Hypothalamus (tissue), 51 donors: ENCODE measurements around the gene SNX1.
"Not testable (repeated sequence)": the region's sequence is repeated elsewhere in the genome, so short reads cannot be mapped to it uniquely, and the experiment has no call there.

Experiments used
- DNase-seq, 51 donors: peaks; one replicate each; lab custom pipeline; 2025; lab: John Stamatoyannopoulos, UW

The SNX1 gene

DNA sequence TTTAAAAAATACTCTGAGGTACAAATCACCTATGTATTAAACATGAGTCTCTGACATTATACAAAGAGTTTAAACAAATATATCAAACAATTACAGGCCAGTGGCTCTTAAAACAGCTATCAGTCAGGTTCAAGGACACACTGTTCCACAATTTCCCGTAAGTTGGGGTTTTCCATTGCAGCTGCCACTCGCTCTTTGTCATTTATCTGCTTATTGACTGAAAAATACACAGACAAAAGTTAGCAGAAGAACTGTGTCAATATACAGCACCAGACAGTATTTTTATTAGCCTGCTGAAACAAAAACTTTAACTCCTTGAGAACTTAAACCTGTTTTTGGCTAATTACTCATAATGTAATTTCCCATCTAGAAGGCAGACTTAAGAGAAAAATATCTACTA is 23.0 kb upstream of the SNX1 start:
- DNase-seq = no peak

DNA sequence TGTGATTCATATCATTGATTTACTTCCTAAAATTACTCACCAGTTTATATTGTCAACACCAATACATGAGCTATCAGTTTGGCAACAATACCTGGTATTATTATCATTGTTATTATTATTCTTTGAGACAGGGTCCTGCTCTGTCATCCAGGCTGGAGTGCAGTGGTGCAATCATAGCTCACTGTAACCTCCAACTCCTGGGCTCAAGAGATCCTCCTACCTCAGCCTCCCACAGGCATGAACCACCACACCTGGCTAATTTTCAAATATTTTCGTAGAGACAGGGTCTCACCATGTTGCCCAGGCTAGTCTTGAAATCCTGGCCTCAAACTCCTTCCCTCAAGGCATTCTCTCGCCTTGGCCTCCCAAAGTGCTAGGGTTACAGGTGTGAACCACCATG is 22.3 kb upstream of the SNX1 start:
- not testable (repeated sequence) for DNase-seq

DNA sequence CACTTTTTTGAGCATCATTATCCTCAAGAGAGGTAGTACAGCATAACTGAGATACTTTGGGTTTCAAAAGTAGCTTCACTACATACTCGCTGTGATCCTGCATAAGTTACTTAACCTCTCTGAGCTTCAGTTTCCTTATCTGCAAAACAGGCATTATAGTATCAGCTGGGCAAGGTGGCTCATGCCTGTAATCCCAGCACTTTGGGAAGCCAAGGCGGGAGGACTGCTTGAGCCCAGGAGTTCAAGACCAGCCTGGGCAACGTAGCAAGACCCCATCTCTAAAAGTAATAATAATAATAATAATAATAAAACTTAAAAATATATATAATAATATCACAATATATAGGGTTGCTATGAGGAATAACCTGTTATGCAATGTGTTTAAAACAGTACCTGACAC is 13.0 kb upstream of the SNX1 start:
- no peak for DNase-seq

DNA sequence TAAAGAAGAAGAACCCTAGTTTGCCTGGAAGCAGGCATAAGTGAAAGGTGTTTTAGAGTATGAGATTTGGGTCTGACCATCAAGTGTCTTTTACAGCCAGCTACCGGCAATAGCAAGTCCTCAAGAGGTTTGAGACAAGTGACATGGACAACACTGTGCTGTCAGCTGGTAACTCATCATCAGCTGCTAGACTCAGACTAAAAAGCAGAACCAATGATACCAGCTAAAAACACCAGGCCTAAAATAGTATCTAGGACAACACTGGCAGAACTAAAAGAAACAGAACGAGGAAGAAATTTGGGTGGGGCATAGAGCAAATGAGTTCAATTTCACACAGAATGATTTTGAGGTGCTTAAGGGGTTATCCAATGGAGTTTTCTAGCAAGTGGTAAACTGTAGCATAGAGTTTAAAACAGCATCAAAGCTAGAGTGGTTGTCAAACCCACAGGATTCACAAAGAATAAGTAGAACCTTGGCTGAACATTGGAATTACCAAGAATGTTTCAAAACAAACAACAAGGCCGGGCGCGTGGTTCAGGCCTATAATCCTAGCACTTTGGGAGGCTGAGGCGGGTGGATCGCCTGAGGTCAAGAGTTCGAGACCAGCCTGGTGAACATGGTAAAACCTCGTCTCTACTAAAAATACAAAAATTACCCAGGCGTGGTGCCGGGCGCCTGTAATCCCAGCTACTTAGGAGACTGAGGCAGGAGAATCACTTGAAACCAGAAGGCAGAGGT is 6.1 kb upstream of the SNX1 start:
- no peak for DNase-seq

DNA sequence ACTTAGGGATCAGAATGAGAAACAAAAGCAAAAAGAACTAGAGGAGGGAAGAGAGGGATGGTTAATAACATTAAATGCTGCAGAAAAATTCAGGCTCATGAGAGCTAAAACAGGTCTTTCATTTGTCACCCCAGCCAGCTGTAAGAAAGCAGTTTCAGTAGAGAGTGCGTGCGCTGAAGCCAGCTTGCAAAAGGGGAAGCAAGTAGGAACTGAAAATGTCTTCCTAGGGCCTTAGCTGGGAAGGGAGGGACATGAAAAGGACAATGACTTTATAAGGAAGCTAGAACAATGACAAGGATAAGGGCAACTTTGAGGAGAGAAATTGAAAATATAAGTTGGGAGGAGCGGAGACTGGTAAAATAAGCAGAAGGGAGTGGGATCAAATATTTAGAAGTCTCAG is 5.3 kb upstream of the SNX1 start:
- DNase-seq = peak in 1 of 51 donors; percentile 5

DNA sequence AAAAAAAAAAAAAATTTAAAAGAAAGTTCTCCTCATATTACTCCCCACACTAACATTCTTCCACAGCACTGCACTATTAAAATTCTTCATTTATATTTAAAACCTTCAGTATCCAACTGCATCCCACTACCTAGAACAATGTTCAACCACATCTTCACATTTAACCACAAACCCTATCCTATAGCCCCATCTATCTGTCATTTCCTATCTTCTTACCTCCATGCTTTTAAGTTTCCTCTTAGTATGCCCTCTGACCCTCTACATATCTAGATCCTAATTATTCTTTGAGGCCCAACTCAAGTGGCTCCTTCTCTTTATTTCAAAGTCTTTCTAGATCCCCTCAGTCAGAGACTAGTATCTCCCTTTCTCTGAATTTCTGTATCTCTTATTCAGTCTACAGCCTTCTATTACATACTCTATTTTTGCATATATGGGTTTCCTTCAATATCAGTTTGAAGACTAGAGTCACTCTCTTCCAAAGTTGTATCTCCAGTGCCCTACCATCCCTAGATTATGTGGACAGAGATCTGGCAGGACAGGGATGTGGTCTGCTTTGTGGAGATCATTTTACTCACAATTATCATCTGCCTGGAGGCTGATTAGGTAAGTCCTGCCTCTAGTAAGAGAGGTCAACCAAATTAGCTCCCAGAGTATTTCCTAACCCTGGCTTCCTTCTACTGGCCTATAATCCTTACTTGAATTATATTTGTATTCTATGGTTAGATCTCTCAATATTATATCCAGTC is 3.5 kb upstream of the SNX1 start:
- DNase-seq = no peak

DNA sequence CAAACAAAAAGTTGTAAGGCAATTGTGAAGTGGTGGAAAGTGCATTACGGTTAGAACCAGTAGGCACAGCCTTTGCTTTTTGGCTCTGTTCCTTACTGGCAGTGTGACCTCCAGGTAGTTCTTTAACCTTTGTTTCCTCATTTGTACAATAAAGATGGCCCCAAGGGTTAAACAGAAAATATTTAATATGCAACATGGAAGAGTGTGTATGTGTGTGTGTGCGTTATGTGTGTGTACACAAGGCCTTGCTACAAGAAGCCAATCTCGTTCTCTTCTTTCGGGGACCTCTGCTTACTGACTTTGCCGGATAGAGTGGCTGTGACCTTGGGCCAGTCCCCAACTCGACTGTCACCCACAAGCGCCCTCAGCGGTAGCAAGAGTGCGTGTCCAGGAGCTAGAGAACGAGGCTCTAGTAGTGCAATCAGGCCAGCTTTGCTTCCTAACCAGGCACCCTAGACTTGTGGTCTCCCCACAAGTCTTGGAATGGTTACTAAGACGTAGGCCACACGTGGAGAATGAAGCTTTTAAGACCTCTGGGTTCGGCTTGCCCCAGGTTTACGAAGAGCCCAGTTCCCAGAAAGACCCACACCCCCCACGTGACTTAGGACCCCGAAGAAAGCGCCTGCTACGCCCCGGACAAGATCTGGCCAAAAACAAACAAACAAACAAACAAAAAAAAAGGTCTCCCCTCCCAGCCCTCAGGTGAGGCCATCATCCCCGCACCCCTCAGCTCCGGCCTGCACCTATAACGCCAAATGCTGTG is 2.7 kb upstream of the SNX1 start:
- DNase-seq = peak in 11 of 51 donors; percentile 12 to 58 (median 37)

DNA sequence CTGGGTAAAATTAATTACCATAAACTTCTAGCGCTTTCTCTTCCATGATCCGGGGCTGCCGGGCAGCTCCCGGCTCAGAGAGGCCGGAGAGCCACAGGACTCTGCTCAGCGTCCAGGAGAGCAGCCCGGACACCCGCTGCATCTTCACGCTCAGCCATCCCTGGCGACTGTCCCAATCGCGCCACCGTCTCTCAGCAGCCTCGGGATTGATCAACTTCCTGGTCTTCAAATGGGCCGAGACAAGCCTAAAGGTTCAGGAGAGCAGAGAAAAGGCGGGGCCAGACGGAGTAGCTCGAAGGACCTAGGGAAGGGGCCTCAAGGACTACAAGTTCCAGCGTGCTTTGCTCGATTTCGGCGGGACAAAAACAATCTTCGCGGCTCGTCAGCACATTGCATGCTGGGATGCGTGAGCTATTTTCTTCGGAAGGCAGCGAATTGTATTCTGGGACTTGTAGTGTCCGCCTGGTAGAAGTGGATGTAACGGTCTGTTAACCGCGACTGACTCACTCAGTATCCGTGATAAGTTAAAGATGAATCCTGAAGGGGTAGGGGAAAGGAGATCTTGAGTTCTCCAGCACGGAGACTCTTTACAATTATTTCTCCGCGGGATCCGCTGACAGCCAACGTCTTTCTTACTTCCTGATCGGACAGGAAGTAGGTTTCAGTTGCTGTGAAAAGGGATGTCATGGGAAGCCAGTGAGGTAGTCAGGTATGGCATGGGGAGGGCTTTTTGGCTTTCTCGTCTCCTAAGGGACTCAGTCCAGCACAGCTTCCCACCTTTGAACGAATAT is 2.0 kb upstream of the SNX1 start, which contains the start of gene CIAO2A:
Gene CIAO2A, minus strand, starts transcription at position 212 of the 791 bp plus-strand sequence. Its CDS starts 70 bp downstream, at position 142.
- peak; percentile 61 to 97 (median 90) for DNase-seq

DNA sequence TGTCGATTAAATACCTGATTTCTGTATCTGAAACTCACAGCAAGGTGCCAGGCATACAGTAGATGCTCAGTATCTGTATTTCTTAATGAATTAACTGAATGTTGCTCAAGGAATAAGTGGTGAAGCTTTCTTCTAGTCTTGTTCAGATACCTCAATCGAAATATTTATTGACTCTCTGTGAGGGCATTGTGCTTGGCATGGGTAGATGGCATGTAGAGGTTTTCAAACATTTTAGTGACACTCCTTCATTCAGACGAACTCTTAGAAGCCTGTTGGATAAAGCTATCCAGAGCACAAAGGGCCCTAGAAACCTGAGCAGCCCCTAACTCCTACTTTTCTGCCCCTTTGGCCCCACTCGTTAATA is 369 bp upstream of the SNX1 start:
- no peak for DNase-seq

DNA sequence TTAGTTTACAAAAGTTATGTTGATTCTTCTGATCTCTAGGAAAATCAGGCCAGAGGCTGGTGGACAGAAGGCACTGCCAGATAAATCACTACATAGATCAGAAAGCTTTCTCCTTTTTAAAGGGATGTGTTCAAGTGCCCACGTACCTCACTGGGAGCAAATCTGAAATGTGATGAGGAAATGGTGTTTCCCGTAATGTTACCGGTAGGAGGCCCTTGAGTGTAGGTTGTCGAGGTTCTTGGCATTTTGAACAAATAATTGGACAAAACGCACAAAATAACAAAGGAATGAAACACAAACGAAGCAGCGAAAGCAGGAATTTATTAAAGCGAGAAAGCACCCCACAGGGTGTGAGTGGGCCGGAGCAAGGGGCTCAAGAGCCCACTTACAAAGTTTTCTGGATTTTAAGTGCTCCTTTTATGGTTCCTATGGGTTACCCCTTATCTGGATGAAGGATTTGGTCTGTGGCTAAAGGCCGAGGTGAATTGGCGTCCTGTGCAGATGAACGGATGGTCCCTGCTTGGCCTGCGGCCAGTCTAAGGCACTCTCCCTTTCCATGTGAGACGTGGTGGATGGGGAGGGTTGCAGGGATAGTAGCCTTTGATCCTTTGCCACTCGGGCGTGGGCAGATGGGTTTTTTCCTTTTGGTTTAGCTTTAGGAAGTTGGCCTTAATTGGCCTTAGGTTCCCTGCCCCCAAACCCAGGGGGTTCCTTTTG is 1.0 kb downstream of the SNX1 start:
- DNase-seq = peak in 1 of 51 donors; percentile 21

DNA sequence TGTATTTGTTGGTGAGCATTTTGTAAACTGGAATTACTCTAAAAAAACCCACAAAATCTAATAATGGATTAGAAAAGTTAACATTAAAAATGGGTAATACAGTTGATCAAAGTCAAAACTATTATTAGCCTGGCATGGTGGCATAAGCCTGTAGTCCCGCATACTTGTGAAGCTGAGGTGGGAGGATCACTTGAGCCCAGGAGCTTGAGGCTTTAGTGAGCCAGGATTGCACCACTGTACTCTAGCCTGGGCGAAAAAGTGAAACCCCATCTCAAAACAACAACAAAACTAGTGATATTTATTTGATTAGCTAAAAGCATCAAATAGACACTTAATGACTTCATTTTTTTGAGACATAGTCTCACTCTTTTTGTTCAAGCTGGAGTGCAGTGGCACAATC is 3.6 kb downstream of the SNX1 start:
- DNase-seq = no peak

DNA sequence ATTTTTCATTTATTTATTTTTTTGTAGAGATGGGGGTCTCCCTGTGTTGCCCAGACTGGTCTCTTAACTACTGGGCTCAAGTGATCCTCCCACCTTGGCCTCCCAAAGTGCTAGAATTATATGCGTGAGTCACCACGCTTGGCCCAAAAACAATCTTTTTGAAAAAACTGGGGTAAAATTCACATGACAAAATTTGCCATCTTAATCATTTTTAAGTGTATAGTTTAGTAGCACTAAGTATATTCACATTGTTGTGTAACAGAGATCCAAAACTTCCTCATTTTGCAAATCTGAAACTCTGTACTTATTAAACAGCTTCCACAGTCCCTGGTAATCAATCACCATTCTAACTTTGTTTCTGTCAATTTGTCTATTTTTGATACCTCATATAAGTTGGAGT is 5.2 kb downstream of the SNX1 start:
- DNase-seq = no peak

DNA sequence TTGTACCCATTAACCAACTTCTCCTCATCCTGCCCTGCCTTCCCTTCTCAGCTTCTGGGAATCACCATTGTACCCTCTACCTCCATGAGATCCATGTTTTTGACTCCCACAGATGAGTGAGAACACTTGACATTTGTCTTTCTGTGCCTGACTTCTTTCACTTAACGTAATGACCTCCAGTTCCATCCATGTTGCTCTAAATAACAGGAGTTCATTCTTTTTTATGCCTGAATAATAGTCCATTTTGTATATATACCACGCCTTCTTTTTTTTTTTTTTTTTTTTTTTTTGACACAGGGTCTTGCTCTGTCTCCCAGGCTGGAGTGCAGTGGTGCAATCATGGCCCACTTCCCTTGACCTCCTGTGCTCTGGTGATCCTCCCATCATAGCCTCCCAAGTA is 6.7 kb downstream of the SNX1 start:
- no peak for DNase-seq

DNA sequence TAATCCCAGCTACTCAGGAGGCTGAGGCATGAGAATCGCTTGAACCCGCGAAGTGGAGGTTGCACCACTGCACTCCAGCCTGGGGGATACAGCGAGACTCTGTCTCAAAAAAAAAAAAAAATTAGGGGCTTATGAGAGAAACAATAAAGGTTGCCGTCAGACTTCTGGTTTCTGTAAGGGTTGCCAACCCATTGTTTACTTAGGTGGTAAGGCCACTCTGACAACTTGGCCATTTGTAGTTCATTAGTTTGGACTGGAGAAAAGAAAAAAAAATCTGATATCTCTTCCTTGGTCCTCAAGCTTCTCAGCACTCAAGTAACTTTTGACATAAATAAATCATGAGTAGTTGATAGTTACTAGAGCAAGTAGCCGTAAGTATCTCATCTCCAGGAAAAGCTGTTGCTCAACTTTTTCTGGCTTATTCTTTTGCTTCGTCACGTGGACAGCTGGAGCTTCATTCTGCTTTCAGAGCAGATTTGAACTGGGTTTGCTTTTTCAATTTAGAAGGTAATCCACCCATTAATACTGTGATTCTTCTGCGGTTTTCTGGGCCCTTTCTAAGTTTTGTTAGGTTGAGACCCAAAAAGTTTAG is 9.4 kb downstream of the SNX1 start:
- peak in 1 of 51 donors; percentile 1 for DNase-seq

DNA sequence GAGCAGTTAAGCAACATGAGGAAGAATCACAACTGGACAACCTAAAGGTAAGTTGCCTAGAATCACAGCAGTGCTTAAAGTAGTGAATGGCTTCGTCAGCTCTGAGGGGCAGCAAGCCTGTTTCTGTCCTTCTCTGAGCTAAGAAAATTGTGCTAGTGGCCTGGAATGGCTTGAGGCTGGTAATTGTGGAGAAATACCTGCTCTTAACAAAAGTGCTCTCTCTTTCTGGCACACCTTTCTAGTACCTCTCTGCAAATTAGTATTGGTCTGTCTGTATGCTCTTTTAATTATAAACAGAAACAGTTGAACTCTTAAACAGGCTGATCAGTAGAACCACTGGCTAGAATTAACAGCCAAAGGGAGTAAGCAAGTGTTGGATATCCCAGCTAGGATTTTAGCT is 11.6 kb downstream of the SNX1 start:
- DNase-seq = no peak

DNA sequence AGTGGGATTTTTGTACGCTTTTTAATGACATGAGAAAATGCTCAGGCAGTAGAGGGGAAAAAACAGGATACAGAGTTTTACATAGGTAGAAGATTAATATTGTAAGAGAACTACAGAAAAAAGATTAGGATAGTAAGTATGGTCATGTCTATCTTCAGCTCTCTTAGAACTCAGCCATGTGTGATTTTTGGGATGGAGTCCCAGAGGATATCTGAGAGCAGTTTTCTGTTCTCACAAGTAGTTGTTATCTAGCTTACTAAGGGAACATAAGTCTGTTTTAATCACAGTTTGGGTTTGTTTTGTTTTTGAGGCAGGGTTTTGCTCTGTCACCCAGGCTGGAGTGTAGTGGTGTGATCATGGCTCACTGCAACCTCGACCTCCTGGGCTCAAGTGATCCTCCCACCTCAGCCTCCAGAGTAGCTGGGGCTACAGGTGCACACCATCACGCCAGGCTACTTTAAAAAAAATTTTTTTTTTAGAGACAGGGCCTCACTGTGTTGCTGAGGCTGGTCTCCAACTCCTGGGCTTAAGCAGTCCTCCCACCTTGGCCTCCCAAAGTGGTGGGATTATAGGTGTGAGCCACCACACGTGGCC is 14.4 kb downstream of the SNX1 start:
- not testable (repeated sequence) for DNase-seq

DNA sequence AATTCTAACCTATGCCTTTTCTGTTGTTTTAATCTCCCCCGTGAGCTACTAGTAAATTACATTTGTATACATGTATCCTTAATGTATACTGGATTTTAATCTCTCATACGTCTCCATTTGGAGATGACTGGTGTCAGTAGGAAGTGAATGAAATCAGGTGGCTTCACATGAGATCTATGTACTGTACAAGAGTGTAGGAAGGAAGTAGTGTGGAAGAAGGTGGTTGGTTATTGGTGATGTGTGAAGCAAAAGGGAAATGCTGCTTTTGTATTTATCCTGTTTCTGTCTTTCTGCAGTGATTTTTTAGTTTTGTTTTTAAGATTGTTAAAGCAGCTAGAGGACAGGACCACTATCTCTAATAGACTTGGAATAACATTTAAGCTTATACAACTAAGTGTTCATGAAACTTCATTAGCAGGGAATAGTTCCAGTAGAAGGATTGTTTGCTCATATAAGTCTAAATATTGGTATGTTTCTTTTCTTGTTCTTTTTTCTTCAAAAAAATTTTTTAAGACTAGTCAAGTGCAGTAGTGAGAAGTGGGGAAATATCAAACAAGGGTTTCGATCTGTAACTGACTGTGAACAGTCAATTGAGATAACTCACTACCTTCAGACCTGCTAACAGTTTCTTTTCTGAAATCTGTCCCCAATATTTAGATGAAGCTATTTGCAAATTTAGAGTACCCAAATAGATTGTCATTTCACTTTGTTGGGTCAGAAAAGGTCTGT is 15.3 kb downstream of the SNX1 start:
- no peak for DNase-seq

DNA sequence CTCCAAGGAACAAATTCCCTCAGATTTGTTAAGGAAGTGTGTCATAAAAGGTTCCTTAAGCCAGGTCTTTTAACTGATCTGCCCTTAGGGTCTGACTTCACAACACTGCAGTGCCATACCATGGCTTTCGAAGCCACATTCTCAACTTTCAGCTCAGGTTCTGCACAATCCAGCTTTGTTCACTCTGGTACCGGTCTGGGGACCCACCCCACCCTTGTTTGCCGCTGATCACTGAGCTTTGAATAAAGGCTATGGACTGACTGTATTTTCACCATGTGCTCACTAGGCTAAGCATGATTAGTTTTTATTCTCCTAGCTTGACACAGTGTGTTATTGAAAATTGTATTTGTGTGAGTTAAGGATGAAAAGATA is 15.9 kb downstream of the SNX1 start:
- DNase-seq = peak in 1 of 51 donors; percentile 25
